Astrocyte (in vitro differentiated cells and primary cell): ENCODE results near the gene TOR4A. TPM values are rescaled to one million over a fixed set of nuclear protein-coding genes. Genes with fewer than 3 reads are reported as not detected.

Source experiments
- DNase-seq: peaks from one replicate; pipeline ENCODE4 v3.0.0-alpha.2; 2010; ENCODE audit warnings: low read depth
- FAIRE-seq: peaks from 2 replicates; lab custom pipeline; 2011; peaks lifted over from hg19 to GRCh38; lab: Jason Lieb, UNC
- H2AFZ ChIP-seq: 2 replicates; pipeline ENCODE4 v1.6.0; 2012; ENCODE audit warnings: low read depth, low read length, inconsistent platforms
- H3K27ac ChIP-seq: 2 replicates; pipeline ENCODE4 v1.5.1; 2011; ENCODE audit warnings: low read depth, low read length, inconsistent platforms
- H3K27me3 ChIP-seq: 2 replicates; pipeline ENCODE4 v1.6.0; 2011; ENCODE audit warnings: low read length, inconsistent platforms; ENCODE audit not compliant: insufficient read depth
- H3K36me3 ChIP-seq: 2 replicates; pipeline ENCODE4 v1.5.1; 2011; ENCODE audit warnings: low read length, inconsistent platforms; ENCODE audit not compliant: insufficient read depth
- H3K4me1 ChIP-seq: 2 replicates; pipeline ENCODE4 v1.5.1; 2011; ENCODE audit warnings: low read length, inconsistent platforms; ENCODE audit not compliant: insufficient read depth
- H3K4me2 ChIP-seq: 2 replicates; pipeline ENCODE4 v1.6.0; 2012; ENCODE audit warnings: low read length, inconsistent platforms
- H3K4me3 ChIP-seq: 2 replicates; pipeline ENCODE4 v1.5.1; 2011; ENCODE audit warnings: low read depth, mild to moderate bottlenecking, low read length, inconsistent platforms; ENCODE audit not compliant: insufficient read depth
- H3K79me2 ChIP-seq: 2 replicates; pipeline ENCODE4 v1.6.0; 2012; ENCODE audit warnings: mild to moderate bottlenecking, low read length, inconsistent platforms; ENCODE audit not compliant: insufficient read depth
- H3K9ac ChIP-seq: 2 replicates; pipeline ENCODE4 v1.6.0; 2012; ENCODE audit warnings: mild to moderate bottlenecking, low read length, inconsistent platforms
- H3K9me3 ChIP-seq: 2 replicates; pipeline ENCODE4 v1.5.1; 2012; ENCODE audit warnings: low read depth, mild to moderate bottlenecking, low read length, inconsistent platforms; ENCODE audit not compliant: insufficient read depth
- H4K20me1 ChIP-seq: 2 replicates; pipeline ENCODE4 v1.6.0; 2012; ENCODE audit warnings: low read length, inconsistent platforms; ENCODE audit not compliant: insufficient read depth
- H3K27ac Mint-ChIP-seq: one replicate; pipeline ENCODE4 v1.8.0; 2021; ENCODE audit warnings: mild to moderate bottlenecking, mixed read lengths; ENCODE audit not compliant: unreplicated experiment
- H3K27me3 Mint-ChIP-seq: one replicate; pipeline ENCODE4 v1.8.0; 2021; ENCODE audit warnings: low read depth, mixed read lengths; ENCODE audit not compliant: unreplicated experiment
- H3K36me3 Mint-ChIP-seq: one replicate; pipeline ENCODE4 v1.8.0; 2021; ENCODE audit warnings: low read depth, mixed read lengths; ENCODE audit not compliant: unreplicated experiment
- H3K4me1 Mint-ChIP-seq: one replicate; pipeline ENCODE4 v1.8.0; 2021; ENCODE audit warnings: low read depth, mixed read lengths; ENCODE audit not compliant: unreplicated experiment
- H3K4me3 Mint-ChIP-seq: one replicate; pipeline ENCODE4 v1.8.0; 2021; ENCODE audit warnings: mild to moderate bottlenecking, moderate library complexity, mixed read lengths; ENCODE audit not compliant: unreplicated experiment
- H3K9me3 Mint-ChIP-seq: one replicate; pipeline ENCODE4 v1.8.0; 2021; ENCODE audit warnings: mild to moderate bottlenecking, mixed read lengths; ENCODE audit not compliant: unreplicated experiment
- CTCF ChIP-seq: IDR thresholded peaks from 2 replicates; pipeline ENCODE4 v1.5.1; 2011; ENCODE audit warnings: low read depth, mild to moderate bottlenecking, inconsistent platforms, low read length, moderate library complexity; ENCODE audit not compliant: insufficient read depth
- EZH2 ChIP-seq: IDR thresholded peaks from 2 replicates; pipeline ENCODE4 v1.6.1; 2012; ENCODE audit warnings: mild to moderate bottlenecking, low read length, inconsistent platforms; ENCODE audit not compliant: insufficient read depth
- total RNA-seq: library from RNA; stranded (reverse); gene quantifications from 2 replicates; pipeline ENCODE4 v1.2.1, GENCODE V29; 2021

The TOR4A gene
- total RNA-seq, 1 donor from 2014 or later: 11.8 TPM

DNA sequence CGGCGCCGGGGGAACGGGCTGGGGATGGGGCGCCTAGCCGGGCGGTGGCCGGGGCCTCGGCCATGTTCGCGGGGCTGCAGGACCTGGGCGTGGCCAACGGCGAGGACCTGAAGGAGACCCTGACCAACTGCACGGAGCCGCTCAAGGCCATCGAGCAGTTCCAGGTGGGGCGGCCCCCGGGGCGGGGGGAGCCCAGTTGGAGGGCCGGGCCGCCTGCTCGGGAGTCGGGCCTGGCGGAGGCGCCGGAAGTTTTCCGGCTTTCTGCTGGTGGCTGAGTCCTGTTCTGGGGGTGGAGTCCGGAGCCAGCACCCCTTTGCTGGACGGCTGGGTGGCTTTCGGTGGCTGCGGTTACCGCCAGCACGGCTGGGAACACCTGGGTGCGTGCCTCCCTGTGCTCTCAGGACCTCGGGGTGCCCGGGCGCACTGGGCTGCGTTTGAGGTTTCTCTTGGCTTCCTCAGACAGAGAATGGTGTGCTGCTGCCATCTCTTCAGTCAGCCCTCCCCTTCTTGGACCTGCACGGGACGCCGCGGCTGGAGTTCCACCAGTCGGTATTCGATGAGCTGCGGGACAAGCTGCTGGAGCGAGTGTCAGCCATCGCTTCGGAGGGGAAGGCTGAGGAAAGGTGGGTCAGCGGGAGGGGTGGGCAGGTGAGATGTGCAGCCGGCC, 21.9 kb upstream of the TOR4A start:
- FAIRE-seq: no peak
- Mint-ChIP-seq H3K9me3 (no peaks in the 10 kb centered on the region), H3K4me3 (peak overlapping the region; percentile 90), H3K4me1 (peaks cover 4% of the 10 kb centered on the region), H3K27me3 (peaks cover 2% of the 10 kb centered on the region), H3K36me3 (no peaks in the 10 kb centered on the region), H3K27ac (no peak overlapping the region)
- Histone ChIP-seq H3K27ac (peak overlapping the region; percentile 50), H3K4me3 (peak overlapping the region; percentile 97), H4K20me1 (peaks cover 23% of the 10 kb centered on the region), H3K4me2 (peak overlapping the region; percentile 99), H3K79me2 (peaks cover 37% of the 10 kb centered on the region), H3K27me3 (no peaks in the 10 kb centered on the region), H3K9me3 (no peaks in the 10 kb centered on the region), H3K9ac (peak overlapping the region; percentile 88), H2AFZ (peak overlapping the region; percentile 56), H3K4me1 (peaks cover 22% of the 10 kb centered on the region), H3K36me3 (peaks cover 4% of the 10 kb centered on the region)
- TF ChIP-seq EZH2: no peak
- DNase-seq: no peak

GRCh38 chr9:137256362-137256761, 21.2 kb upstream of the TOR4A start:
- Histone ChIP-seq H2AFZ (no peak overlapping the region), H3K4me1 (peaks cover 22% of the 10 kb centered on the region), H3K79me2 (peaks cover 37% of the 10 kb centered on the region), H3K36me3 (peaks cover 4% of the 10 kb centered on the region), H3K9me3 (no peaks in the 10 kb centered on the region), H3K27ac (no peak overlapping the region), H3K4me2 (peak overlapping the region; percentile 99), H3K9ac (peak overlapping the region; percentile 88), H3K4me3 (peak overlapping the region; percentile 97), H3K27me3 (no peaks in the 10 kb centered on the region), H4K20me1 (peaks cover 23% of the 10 kb centered on the region)
- no peak for DNase-seq
- no peak for FAIRE-seq
- Mint-ChIP-seq H3K4me3 (peak overlapping the region; percentile 90), H3K27me3 (peaks cover 2% of the 10 kb centered on the region), H3K9me3 (no peaks in the 10 kb centered on the region), H3K4me1 (peaks cover 4% of the 10 kb centered on the region), H3K36me3 (no peaks in the 10 kb centered on the region), H3K27ac (peak overlapping the region; percentile 53)
- TF ChIP-seq CTCF (no peak), EZH2 (no peak)

DNA sequence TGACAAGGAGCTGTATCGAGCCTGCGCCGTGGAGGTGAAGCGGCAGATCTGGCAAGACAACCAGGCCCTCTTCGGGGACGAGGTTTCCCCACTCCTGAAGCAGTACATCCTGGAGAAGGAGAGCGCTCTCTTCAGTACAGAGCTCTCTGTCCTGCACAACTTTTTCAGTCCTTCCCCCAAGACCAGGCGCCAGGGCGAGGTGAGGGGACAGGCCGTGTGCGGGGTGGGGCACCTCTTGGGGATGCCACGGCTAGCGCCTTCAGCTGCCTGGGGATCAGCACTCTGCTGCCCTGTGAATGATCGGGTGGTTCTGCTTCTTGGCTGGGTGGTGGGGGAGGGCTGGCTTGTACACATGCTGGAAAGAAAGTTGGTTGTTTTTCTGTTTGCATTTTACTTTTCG, 20.7 kb upstream of the TOR4A start:
- H3K4me2 ChIP-seq: peak overlapping the region; percentile 99
- peaks cover 37% of the 10 kb centered on the region for H3K79me2 ChIP-seq
- DNase-seq: no peak
- H3K4me3 ChIP-seq: no peak overlapping the region
- H2AFZ ChIP-seq: no peak overlapping the region
- H3K36me3 ChIP-seq: peaks cover 4% of the 10 kb centered on the region
- H4K20me1 ChIP-seq: peaks cover 23% of the 10 kb centered on the region
- peaks cover 2% of the 10 kb centered on the region for H3K27me3 Mint-ChIP-seq
- no peaks in the 10 kb centered on the region for H3K27me3 ChIP-seq
- no peaks in the 10 kb centered on the region for H3K9me3 ChIP-seq
- H3K9ac ChIP-seq: peak overlapping the region; percentile 88
- TF ChIP-seq CTCF (no peak), EZH2 (no peak)
- peaks cover 3% of the 10 kb centered on the region for H3K36me3 Mint-ChIP-seq
- H3K9me3 Mint-ChIP-seq: no peaks in the 10 kb centered on the region
- H3K4me3 Mint-ChIP-seq: peak overlapping the region; percentile 90
- no peak overlapping the region for H3K27ac ChIP-seq
- H3K4me1 ChIP-seq: peaks cover 22% of the 10 kb centered on the region
- no peak overlapping the region for H3K27ac Mint-ChIP-seq
- peaks cover 7% of the 10 kb centered on the region for H3K4me1 Mint-ChIP-seq
- FAIRE-seq: no peak
